Stimulated activated CD4-positive, alpha-beta T cell treated with anti-CD3 and anti-CD28 coated beads, Interleukin-12 subunit alpha, Interleukin-12 subunit beta, amount 100 ng/mL, for 24 hours (primary cell): ENCODE data around the gene SNCG.
"Not testable (repeated sequence)": the region's sequence is repeated elsewhere in the genome, so short reads cannot be mapped to it uniquely, and the experiment has no call there.

Experiments
- DNase-seq, 2 experiments: peaks; one replicate each; pipeline ENCODE4 v3.0.0-alpha.2; 2020; ENCODE audit warnings: low read depth in 2 of 2

SNCG gene

GRCh38 chr10:86976362-86977056, 18.1 kb downstream of the SNCG start:
- DNase-seq: no peak

GRCh38 chr10:86978457-86978856, 20.1 kb downstream of the SNCG start:
- DNase-seq: not testable (repeated sequence)

GRCh38 chr10:86979296-86979818, 21.0 kb downstream of the SNCG start:
- DNase-seq: no peak

- DNase-seq: no peak
Measured at GRCh38 chr10:86979977-86980448, 21.6 kb downstream of the SNCG start.

- not testable (repeated sequence) for DNase-seq
Measured at GRCh38 chr10:86981020-86981419, 22.6 kb downstream of the SNCG start.

- DNase-seq: no peak
Measured at GRCh38 chr10:86981716-86982115, 23.3 kb downstream of the SNCG start.

- not testable (repeated sequence) for DNase-seq
Measured at GRCh38 chr10:86984498-86984897, 26.1 kb downstream of the SNCG start.

- DNase-seq: no peak
Measured at GRCh38 chr10:86988520-86988919, 30.1 kb downstream of the SNCG start.

GRCh38 chr10:86991362-86991761, 33.0 kb downstream of the SNCG start:
- not testable (repeated sequence) for DNase-seq

- no peak for DNase-seq
Measured at GRCh38 chr10:86992456-86992855, 34.1 kb downstream of the SNCG start.

- DNase-seq: no peak
Measured at GRCh38 chr10:86992929-86993328, 34.5 kb downstream of the SNCG start.

GRCh38 chr10:86999802-87000403, 41.5 kb downstream of the SNCG start:
- DNase-seq: not testable (repeated sequence)

GRCh38 chr10:87000491-87000890, 42.1 kb downstream of the SNCG start:
- no peak for DNase-seq

- not testable (repeated sequence) for DNase-seq
Measured at GRCh38 chr10:87007124-87007523, 48.7 kb downstream of the SNCG start.

GRCh38 chr10:87007674-87008073, 49.3 kb downstream of the SNCG start:
- not testable (repeated sequence) for DNase-seq

GRCh38 chr10:87008303-87008702, 49.9 kb downstream of the SNCG start:
- DNase-seq: not testable (repeated sequence)

GRCh38 chr10:87009134-87009696, 50.8 kb downstream of the SNCG start:
- DNase-seq: not testable (repeated sequence)
